DMS53 (cell line): ENCODE results near the gene HOXB3.

Experiments used
- DNase-seq: peaks from one replicate; lab custom pipeline; 2025; lab: John Stamatoyannopoulos, UW

HOXB3 gene

DNA sequence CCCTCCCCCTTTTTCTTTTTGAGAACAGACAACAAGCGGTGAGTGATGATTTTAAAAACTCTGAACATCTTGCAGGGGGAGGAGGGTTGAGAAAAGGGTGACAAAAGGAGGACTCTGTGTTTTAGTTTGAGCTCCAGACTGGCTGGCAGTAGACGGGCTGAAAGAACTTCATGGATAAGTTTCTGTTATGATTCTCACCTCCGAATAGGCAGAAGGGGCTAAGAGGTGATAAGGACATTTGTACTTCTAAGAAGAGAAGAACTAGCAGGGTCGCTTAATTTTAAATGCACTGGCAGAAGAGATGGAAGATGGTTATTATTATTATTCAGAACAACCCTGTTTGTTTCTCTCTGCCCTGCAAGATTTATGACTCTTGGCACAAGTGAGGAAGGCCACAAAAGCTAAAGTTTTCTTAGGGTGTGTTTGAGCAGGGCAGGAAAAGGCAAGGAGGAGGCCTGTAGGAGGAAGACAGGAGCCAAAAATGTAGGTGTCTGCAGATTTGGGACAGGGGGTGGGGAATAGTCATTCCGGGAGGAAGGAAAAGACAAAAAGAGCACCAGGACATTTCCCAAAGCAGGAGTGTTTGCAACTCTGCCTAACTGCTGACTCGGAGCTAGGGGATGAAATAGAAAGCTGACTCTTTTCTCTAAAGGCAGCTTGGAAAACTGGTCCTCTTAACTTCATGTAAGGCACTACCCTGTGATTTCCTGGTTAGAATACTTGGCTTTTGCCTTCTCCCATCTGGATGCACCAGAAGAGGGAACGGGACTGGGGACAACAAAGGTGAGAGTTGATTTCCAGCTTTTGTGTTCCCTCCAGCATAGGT is 33.3 kb downstream of the HOXB3 start:
- DNase-seq = no peak

DNA sequence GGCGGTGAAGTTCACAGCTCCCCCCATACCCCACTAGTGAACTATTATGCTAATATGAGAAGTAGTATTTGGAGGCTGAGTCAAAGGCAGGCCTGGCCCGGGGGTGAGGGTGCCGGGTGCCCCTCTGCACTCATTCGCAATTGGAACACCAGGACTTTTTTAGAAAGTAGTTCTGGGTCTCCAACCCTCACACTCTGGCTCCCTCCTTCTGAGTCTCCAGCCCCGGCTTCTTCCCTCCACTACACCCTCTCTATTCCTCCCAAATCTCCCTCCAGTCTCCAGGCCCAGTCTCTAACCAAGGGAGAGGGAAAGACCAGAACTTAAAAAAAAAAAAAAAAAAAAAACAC is 33.8 kb downstream of the HOXB3 start:
- DNase-seq = no peak

- DNase-seq = peak; percentile 45
Measured at GRCh38 chr17:48555258-48556228, 34.5 kb downstream of the HOXB3 start.

GRCh38 chr17:48554412-48555257 is 35.4 kb downstream of the HOXB3 start:
- DNase-seq = no peak

- DNase-seq = no peak
Measured at GRCh38 chr17:48553826-48554225, 36.2 kb downstream of the HOXB3 start.

- DNase-seq = no peak
Measured at GRCh38 chr17:48553190-48553547, 36.9 kb downstream of the HOXB3 start.

DNA sequence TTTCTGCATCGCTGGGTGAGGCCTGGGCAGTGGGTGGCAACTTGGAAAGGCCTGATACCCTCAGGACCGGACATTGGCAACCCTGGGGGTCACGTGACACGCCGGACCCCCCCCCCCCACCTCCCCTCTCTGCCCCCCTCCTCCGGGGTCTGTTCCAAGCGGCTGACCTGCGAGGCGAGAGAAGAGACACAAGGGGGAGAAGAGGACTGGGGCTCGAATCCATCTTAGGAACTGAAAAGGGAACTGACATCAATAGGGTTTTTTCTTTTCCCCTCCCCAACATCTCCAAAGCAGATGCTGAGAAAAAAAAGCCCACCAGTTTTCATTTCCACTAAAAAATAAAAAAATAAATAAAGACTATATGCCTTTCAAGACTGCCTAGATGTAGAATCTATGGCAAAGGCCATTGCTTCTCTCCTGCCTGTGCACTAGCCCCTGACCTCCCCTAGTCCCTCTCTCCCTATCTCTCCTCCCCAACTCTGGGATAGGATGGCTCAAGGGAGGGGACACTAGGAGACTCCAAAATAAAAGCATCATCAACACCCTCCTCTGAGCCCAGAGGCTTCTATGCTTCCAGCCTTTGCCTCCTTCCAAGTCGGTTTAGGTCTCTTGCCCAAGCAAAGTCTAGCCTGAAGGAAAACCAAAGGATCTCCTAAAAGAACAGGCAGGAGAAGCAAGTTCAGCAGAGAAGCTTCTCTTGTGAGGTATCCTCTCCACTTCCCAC is 37.4 kb downstream of the HOXB3 start:
- DNase-seq = no peak

DNA sequence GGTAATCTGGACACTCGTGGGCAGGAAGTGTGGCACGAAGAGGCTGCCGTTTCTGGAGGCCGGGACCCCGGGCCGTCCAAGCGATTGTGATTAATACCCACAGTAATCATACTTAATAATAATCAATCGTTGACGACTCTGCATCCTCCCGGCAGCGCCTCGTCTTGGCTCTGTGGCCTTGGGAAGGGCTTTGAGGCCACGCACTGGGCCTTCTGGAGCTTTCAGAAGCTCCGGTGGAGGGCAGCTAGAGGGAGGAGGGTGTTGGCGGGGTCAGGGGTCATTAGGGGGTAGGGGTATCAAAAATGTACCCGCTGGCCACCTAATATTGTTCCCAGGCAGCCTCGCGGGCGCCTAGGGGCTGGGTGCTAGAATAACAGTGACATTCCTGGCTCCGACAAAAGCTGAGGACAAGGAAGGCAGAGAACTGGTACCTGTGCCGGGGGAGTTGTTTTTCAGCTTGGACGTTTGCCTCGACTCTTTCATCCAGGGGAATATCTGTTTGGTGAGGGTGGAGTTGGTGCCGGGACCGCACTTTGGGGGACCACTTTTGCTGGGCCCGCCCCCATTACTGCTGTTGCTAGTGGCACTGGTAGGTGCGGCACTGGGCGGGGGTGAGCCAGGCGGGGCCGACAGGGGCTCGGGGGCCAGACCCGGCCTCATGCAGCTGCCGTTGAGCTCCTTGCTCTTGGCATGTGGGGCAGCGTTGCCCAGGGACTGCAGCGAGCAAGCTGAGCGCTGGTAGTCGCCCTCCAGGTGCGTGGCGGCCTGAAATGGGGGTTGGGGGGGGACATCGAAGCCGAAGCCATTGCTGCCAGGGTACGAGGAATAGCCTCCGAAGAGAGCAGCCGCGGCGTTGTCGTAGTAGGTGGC is 38.2 kb downstream of the HOXB3 start:
- no peak for DNase-seq

DNA sequence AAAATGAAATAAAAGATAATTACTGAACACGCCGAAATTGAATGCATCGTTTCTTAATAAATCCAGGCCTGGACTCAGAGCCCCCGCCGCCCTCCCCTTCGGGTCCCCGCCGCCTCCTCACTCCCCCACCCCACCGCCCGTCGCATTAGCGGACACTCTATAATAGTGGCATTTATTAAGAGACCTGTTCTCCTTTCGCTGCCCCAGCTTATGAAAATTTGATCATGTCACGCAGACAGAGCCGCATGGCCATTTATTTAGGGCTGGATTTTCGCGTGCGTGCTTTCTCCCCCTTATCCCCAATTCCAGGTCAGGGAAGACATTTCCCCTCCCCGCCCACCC is 38.9 kb downstream of the HOXB3 start:
- no peak for DNase-seq

- DNase-seq = no peak
Measured at GRCh38 chr17:48550502-48551213, 39.4 kb downstream of the HOXB3 start.

GRCh38 chr17:48549914-48550501 is 40.0 kb downstream of the HOXB3 start:
- DNase-seq = no peak

DNA sequence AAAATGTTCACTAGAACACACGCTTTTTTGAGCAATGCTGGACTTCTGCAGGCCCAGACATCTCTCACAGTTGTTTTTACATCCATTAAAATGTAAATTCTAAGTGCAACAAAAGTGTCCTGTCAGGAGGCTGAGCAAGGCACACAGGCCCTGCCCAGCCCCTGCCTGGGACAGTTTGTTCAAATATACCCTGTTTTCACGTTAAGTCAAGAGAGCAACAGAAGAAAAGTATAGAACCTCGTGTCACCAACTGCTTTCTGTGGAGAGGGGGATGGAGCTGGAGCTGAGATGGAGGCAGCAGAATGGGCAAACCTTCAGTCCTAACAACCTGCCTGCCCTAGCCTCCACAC is 40.8 kb downstream of the HOXB3 start:
- no peak for DNase-seq

- DNase-seq = no peak
Measured at GRCh38 chr17:48548523-48549280, 41.3 kb downstream of the HOXB3 start.

GRCh38 chr17:48547808-48548522 is 42.1 kb downstream of the HOXB3 start:
- DNase-seq = no peak

DNA sequence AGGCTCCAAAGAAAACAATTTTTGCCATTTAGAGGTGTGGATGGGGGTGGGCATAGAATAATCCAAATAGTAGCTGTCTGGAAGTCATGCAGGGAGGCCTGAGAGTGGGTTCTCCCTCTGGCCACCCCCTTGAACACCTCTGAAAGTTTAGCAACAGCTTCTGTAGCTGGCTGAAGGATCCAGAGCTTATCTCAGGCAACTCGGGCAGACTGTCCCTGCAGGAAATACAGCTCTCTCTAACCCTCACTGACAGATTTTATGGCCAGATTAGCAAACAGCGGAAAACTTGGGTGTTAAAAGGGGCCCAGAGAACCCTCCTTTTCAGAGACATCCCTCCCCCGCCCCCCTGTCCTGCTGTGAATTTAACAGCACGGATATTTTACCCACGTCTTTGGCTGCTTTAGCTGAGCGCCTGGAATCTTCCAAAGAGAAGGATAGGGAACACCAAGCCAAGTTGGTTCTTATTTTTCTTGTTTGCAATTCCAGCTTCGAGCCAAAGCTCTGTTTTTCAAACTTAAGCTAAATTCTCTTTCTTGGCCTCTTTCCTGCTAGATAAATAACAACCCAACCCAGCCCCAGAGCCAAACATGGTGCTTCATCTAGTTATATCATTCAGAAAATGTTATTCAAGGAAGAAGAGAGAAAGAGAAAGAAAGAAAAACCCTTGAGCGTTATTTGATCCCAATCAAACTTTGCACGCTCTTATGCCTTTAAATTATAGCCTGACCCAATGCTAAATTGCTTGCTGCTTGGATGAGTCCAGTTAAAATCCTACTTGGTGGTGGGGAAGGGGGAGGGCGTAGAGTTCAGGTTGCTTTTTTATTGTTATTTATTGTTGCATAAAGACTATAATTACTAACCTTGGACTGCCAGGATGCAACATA is 42.9 kb downstream of the HOXB3 start:
- no peak for DNase-seq

- no peak for DNase-seq
Measured at GRCh38 chr17:48546137-48546923, 43.7 kb downstream of the HOXB3 start.
